HG02642 (cell line): Measurements from ENCODE around the gene TUBGCP3.
"Not testable (repeated sequence)": the region's sequence is repeated elsewhere in the genome, so short reads cannot be mapped to it uniquely, and the experiment has no call there.

Experiments used
- ATAC-seq: cut with Tn5 transposase; IDR thresholded peaks from one replicate; pipeline ENCODE4 v1.9.1; 2021; ENCODE audit warnings: mild to moderate bottlenecking; ENCODE audit not compliant: unreplicated experiment, poor library complexity

TUBGCP3 gene

GRCh38 chr13:112580912-112581311 is 7.0 kb downstream of the TUBGCP3 start:
- ATAC-seq = no peak

DNA sequence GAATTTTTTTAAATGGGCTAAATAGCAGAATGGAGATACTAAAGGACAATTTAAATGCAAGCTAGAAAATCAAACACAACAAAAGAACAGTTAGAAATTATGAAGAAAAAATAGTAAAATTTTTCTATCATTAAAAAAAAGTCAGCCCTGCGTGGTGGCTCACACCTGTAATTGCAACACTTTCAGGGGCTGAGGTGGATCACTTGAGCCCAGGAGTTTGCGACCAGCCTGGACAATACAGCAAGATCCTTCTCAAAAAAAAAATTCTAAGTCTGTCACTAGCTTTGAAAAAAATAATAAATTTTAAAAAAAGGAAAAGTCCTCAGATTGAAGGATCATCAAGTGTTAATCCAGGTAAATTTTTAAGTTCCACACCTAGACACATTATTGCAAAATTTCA is 7.7 kb downstream of the TUBGCP3 start:
- ATAC-seq = no peak

DNA sequence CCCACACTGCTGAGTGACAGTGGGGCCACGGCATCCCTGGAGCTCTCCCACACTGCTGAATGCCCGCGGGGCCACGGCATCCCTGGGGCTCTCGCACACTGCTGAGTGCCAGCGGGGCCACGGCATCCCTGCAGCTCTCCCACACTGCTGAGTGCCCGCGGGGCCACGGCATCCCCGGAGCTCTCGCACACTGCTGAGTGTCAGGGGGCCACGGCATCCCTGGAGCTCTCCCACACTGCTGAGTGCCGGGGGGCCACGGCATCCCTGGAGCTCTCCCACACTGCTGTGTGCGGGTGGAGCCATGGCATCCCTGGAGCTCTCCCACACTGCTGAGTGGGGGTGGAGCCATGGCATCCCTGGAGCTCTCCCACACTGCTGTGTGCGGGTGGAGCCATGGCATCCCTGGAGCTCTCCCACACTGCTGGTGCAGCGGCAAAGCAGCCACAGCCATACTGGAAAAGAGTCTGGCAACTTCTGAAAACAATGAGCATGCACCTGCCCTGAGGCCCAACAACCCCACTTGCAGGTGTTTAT is 8.6 kb downstream of the TUBGCP3 start:
- ATAC-seq = no peak

DNA sequence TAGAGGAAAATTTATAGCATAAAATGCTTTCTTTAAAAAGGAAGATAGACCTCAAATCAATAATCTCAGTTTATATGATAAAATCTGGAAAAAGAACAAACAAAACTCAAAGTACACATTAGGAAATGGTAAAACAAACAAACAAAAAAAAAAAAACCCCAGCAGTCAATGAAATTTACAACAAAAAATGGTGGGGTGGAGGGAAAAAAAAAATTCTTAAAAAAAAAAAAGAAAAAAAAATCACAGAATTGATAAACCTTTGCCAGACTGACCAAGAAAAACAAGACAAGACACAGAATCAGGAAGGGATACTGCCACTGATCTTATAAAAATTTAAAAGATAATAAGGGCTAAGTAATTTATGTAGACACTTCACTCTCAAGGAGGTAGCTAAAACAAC is 11.2 kb downstream of the TUBGCP3 start:
- no peak for ATAC-seq

DNA sequence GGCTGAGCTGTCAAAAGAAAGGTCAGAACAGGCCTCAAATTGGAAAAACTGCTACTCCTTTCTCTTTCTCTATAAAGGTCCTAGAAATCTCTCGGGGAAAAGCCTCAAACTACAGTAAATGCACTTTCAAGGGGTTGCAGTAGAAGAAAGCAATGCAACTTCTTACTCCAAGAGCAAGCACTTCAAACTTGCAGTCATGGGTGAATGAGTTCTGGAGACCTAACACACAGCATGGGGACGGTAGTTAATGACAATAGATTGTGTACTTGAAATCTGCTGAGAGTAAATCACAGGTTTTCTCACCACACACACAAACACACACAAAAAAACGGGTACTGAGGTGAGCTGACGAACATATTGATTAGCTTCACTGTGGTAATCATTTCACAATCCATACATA is 11.8 kb downstream of the TUBGCP3 start:
- no peak for ATAC-seq

GRCh38 chr13:112575675-112576074 is 12.3 kb downstream of the TUBGCP3 start:
- ATAC-seq = no peak

DNA sequence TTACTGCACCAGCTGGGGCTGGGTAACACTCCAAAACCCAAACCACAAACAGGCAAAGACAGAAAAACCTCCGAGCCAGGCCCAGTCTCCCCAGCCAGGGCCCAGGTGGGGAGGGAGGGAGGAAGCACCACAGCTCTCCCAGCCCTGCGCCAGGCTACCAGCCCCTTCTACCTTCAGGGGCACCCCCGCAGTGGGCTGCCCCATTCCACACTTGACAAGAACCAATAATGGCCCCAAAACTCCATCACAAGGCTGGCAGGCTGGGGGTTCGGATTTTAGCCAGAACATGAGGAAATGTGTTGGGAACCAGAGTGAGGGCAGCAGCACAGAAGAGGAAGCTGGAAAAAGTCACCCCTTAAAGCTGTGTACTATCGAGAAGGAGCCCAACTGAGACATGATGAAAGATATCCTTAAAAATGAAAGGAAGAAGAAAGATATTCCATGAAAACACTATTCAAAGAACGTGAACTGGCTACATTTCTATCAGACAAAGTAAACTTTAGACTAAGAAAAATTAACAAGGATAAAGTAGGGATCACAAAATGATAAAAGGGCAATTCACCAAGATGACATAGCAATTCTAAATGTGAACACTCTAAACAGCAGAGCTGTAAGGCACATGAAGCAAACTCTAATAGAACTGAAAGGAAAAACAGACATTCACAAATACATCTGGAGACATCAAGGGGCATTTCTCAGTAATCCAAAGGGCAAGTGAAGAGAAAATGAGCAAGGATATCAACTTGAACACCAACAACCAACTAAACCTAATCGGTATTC is 12.9 kb downstream of the TUBGCP3 start:
- ATAC-seq = no peak

- no peak for ATAC-seq
Measured at GRCh38 chr13:112574416-112574815, 13.5 kb downstream of the TUBGCP3 start.

GRCh38 chr13:112573710-112574109 is 14.2 kb downstream of the TUBGCP3 start:
- ATAC-seq = no peak

DNA sequence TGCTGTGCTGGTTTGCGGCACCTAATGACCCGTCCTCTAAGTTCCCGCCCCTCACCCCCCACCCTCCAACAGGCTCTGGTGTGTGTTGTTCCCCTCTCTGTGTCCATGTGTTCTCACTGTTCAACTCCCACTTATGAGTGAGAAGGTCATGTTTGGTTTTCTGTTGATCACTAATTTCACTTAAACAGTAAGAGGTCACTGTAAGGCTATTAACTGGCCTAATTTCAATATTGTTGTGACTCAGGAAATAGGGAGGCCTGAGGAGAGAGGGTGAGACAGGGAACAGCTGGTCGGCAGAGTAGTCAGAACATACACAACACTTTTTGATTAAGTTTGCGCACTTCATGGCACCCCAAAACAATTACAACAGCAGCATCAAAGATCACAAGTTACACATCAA is 15.6 kb downstream of the TUBGCP3 start:
- no peak for ATAC-seq

- ATAC-seq = no peak
Measured at GRCh38 chr13:112569821-112570220, 18.1 kb downstream of the TUBGCP3 start.

DNA sequence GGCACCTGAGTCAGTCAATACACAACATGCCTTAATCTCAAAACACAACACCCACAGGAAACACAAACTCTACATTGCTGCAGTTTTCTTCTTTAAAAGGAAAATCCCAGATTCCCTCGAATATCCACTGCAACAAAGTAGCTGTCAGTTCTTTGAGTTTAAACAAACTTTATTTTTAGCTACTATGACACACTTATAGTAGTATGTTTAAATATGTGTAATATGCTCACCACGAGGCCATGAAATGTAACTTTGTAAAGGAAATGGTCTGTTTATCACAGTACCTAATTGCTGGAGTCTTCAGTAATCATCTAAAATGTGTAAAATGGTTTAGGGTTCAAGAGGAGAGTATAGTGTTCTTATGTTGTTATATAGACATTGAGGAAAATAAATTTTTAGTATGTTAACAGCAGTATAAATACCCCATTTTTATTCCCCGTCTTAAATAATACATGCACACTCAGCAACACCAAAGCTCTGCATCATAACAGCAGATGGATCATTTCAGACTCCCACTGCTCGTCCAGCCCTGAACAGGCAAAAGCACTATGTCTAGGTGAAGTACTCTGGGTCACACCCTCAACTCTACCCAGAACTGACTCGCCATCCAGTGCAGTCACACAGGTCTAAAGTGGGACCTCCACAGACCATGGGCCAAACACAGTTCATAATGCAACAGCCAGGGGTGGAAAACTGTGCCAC is 20.6 kb downstream of the TUBGCP3 start:
- no peak for ATAC-seq

- no peak for ATAC-seq
Measured at GRCh38 chr13:112562786-112563383, 25.1 kb downstream of the TUBGCP3 start.

- ATAC-seq = no peak
Measured at GRCh38 chr13:112562254-112562653, 25.7 kb downstream of the TUBGCP3 start.

GRCh38 chr13:112561478-112561877 is 26.5 kb downstream of the TUBGCP3 start:
- ATAC-seq = no peak

GRCh38 chr13:112558696-112559418 is 29.1 kb downstream of the TUBGCP3 start:
- ATAC-seq = no peak

GRCh38 chr13:112556600-112556999 is 31.4 kb downstream of the TUBGCP3 start:
- no peak for ATAC-seq

DNA sequence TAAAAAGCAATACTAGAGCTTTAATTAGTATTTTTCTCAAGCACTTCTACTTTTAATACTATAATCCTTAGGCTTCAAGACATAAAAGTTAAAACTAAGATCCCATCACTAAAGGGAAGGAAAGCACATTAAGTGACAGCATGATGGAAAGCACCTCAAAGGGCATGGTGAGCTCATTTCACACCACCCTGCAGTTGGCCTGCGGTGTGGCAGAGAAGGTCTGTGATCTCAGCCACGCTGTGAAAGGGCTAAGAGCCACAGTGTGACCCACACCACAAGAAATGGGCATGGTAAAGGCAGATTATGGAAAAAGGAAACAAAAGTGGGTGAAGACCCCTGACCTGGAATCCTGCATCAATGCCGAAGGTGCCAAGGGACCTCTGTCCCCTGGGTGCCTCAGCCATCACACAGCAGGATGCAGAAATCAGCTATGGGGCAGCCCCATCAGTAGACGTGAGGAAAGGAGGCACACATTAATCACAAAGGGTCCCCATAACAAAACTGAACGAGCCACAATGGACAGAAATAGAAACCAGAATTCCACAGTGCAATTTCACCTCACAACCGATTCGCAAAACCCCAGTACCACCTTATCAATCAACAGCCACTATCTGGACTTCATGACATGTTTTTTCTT is 33.6 kb downstream of the TUBGCP3 start:
- no peak for ATAC-seq

GRCh38 chr13:112548975-112549374 is 39.0 kb downstream of the TUBGCP3 start:
- ATAC-seq = not testable (repeated sequence)

DNA sequence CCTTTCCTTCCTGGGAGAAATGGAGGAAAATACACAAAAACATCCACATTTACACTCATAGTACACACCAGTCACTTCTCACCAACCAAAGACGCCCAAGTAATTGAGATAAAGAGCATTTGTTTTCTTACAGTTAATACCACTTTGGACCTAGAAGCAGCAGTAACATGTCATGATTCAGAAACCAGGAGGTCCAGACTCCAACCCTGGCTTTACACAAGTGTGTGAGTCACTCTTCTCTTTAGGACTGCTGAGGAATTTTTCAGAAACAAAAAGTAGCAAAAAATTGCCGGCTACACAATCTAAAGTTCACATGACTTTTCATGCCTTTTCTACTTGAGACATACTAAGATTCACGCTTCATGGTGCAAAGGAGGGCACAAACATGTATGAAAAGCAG is 42.1 kb downstream of the TUBGCP3 start:
- no peak for ATAC-seq
